Measurements from ENCODE around the gene TP53BP2. TPM values are rescaled to one million over a fixed set of nuclear protein-coding genes. Genes with fewer than 3 reads are reported as not detected.

TP53BP2 gene
- total and polyA plus RNA-seq, 8 donors: 51.8 to 58.6 (median 55.9) TPM

DNA sequence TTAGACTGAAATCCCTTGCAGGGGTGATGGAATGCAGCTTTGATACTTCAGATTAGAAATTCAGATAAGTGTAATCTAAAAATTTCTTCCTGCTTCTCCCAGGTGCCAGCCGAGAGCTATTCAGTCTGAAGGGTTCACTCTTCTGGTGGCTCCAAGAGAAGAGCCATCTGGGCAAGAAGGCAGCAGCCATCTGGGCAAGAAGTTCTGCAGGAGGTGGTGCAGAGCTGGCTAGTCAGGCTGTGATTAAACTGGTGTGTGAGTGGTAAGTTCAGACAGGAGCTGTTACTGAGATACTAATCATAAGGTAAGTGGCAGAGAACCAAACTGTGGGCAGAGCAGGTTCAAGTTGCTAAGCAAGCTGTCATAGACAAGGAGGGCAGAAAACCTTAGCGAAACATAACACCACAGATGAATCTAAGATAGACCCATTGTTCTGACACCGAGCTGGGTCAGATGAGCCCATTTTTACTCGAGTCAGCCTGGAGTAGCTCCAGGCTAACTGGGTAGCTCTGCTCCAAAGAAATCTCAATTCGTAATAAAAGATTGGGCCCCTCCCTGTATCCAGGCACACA lies 14.4 kb upstream of the TP53BP2 start:
- peak; percentile 85 for ATAC-seq
- Histone ChIP-seq H3K4me3 (no peak overlapping the region), H3K36me3 (no peaks in the 10 kb centered on the region), H3K27ac (no peak overlapping the region), H3K9me3 (no peaks in the 10 kb centered on the region), H3K27me3 (no peaks in the 10 kb centered on the region), H3K4me1 (no peaks in the 10 kb centered on the region)
- intact Hi-C loops (cut with DNase I): no loop called here
- no peak for DNase-seq
- TF ChIP-seq, protein P1, sequence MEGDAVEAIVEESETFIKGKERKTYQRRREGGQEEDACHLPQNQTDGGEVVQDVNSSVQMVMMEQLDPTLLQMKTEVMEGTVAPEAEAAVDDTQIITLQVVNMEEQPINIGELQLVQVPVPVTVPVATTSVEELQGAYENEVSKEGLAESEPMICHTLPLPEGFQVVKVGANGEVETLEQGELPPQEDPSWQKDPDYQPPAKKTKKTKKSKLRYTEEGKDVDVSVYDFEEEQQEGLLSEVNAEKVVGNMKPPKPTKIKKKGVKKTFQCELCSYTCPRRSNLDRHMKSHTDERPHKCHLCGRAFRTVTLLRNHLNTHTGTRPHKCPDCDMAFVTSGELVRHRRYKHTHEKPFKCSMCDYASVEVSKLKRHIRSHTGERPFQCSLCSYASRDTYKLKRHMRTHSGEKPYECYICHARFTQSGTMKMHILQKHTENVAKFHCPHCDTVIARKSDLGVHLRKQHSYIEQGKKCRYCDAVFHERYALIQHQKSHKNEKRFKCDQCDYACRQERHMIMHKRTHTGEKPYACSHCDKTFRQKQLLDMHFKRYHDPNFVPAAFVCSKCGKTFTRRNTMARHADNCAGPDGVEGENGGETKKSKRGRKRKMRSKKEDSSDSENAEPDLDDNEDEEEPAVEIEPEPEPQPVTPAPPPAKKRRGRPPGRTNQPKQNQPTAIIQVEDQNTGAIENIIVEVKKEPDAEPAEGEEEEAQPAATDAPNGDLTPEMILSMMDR (IDR thresholded peaks at IDR 0.05): no peak

DNA sequence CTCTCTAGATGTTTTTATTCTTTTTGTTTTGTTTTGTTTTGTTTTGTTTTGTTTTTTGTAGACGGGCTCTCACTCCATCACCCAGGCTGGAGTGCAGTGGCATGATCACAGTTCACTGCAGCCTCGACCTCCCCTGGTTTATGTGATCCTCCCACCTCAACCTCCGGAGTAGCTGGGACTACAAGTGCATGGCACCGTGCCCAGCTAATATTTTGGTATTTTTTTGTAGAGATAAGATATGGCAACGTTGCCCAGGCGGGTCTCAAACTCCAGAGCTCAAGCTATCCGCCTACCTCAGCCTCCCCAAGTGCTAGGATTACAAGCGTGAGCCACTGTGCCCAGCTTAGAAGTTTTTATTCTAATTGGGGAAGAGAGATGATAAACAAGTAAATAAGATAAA lies 13.3 kb upstream of the TP53BP2 start:
- H3K9me3 ChIP-seq: no peaks in the 10 kb centered on the region
- H3K27ac ChIP-seq: no peak overlapping the region
- no peak overlapping the region for H3K4me3 ChIP-seq
- no peak for ATAC-seq
- DNase-seq: no peak
- H3K36me3 ChIP-seq: no peaks in the 10 kb centered on the region
- intact Hi-C loops (cut with DNase I): no loop called here
- no peaks in the 10 kb centered on the region for H3K4me1 ChIP-seq
- H3K27me3 ChIP-seq: no peaks in the 10 kb centered on the region
- TF ChIP-seq, protein P1 (IDR thresholded peaks at IDR 0.05): no peak

DNA sequence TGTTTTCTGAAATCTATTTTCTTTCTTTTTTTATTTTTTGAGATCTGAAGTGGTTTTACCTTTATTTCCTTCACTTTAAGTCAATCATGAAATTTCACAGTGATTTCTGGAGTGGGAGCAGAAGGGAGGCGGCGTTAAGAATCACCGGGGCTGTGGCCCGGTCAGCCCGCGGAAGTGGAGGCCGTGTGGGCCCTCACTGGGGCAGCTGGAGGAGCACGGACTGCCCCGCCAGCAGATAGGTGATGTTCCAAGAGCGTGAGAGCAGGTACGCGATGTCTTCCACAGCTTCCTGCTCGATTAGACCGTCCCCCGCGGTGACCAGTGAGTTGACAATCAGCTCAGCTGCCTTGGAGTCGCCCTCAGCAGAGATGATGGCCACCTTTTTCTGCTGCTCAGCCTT lies 10.6 kb upstream of the TP53BP2 start:
- DNase-seq (no peak), ATAC-seq (no peak)
- no peaks in the 10 kb centered on the region for H3K4me1 ChIP-seq
- no peaks in the 10 kb centered on the region for H3K9me3 ChIP-seq
- TF ChIP-seq, protein P1 (IDR thresholded peaks at IDR 0.05): no peak
- intact Hi-C loops (cut with DNase I): no loop called here
- H3K36me3 ChIP-seq: no peaks in the 10 kb centered on the region
- no peaks in the 10 kb centered on the region for H3K27me3 ChIP-seq
- H3K4me3 ChIP-seq: no peak overlapping the region
- H3K27ac ChIP-seq: no peak overlapping the region

DNA sequence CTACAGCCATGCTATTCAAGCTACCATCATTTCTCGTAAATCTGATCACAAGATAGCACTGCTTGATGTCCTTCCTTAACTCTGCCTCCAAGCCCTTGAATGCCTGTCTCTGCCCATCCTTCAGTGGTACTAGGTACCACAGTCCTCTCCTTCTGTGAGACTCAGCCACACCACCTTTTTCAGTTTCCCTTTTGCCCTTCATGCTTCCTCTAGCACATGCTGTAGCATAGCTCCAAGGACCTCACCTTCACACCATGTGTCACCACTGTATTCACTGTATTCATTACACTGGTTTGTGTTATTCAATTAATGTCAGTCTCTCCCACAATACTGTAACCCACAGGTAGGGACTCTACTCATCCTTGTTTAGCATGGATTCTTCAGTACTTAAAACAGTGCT lies 8.0 kb upstream of the TP53BP2 start:
- Histone ChIP-seq H3K27me3 (no peaks in the 10 kb centered on the region), H3K27ac (no peak overlapping the region), H3K4me1 (no peaks in the 10 kb centered on the region), H3K36me3 (no peaks in the 10 kb centered on the region), H3K4me3 (no peak overlapping the region), H3K9me3 (no peaks in the 10 kb centered on the region)
- ATAC-seq: no peak
- TF ChIP-seq, protein P1 (IDR thresholded peaks at IDR 0.05): no peak
- intact Hi-C loops (cut with DNase I): no loop called here
- DNase-seq: no peak

DNA sequence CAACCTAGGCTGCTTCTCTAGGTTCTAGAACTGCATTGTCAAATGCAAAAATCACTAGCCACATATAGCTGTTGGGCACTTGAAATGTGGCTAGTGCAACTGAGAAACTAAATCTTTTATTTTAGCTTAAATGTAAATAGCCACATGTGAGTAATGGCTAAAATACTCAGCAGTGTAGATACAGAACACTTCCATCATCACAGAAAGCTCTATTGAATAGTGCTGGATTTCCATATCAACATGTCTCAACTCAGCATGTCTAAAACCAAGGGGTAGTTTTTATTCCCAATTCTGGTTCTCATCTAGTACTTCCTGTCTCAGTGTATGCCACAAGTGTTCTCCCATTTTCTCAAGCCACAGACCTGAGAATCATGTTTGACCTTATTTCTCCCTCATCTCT lies 7.5 kb upstream of the TP53BP2 start:
- Histone ChIP-seq H3K9me3 (no peaks in the 10 kb centered on the region), H3K27ac (no peak overlapping the region), H3K36me3 (no peaks in the 10 kb centered on the region), H3K4me1 (no peaks in the 10 kb centered on the region), H3K4me3 (no peak overlapping the region), H3K27me3 (no peaks in the 10 kb centered on the region)
- TF ChIP-seq, protein P1 (IDR thresholded peaks at IDR 0.05): no peak
- no peak for ATAC-seq
- intact Hi-C loops (cut with DNase I): no loop called here
- DNase-seq: no peak
